Neuronal stem cell (in vitro differentiated cells): Measurements from ENCODE around the gene ADAMTS17.

Experiments used
- DNase-seq: peaks from one replicate; pipeline ENCODE4 v3.0.0-alpha.2; 2013; ENCODE audit warnings: low spot score
- H2AFZ ChIP-seq: one replicate; pipeline ENCODE4 v1.6.1; 2013; ENCODE audit warnings: mild to moderate bottlenecking, low read length, inconsistent platforms
- H2AK5ac ChIP-seq: 2 replicates; pipeline ENCODE4 v1.6.1; 2013; ENCODE audit warnings: low read depth, mild to moderate bottlenecking, inconsistent platforms, low read length, moderate library complexity, mixed read lengths
- H2BK120ac ChIP-seq: 2 replicates; pipeline ENCODE4 v1.6.1; 2013; ENCODE audit warnings: low read depth, mild to moderate bottlenecking, inconsistent platforms, low read length, moderate library complexity, mixed read lengths
- H2BK12ac ChIP-seq: one replicate; pipeline ENCODE4 v1.6.1; 2013; ENCODE audit warnings: low read length, inconsistent platforms
- H2BK15ac ChIP-seq: 2 replicates; pipeline ENCODE4 v1.6.1; 2013; ENCODE audit warnings: mild to moderate bottlenecking, low read length, inconsistent platforms, mixed read lengths
- H2BK5ac ChIP-seq: one replicate; pipeline ENCODE4 v1.6.1; 2013; ENCODE audit warnings: inconsistent platforms, mild to moderate bottlenecking, low read length, moderate library complexity
- H3K14ac ChIP-seq: one replicate; pipeline ENCODE4 v1.6.1; 2013; ENCODE audit warnings: low read length, inconsistent platforms
- H3K18ac ChIP-seq: 2 replicates; pipeline ENCODE4 v1.6.1; 2013; ENCODE audit warnings: low read length, inconsistent platforms
- H3K23ac ChIP-seq: 2 replicates; pipeline ENCODE4 v1.6.1; 2013; ENCODE audit warnings: low read depth, mild to moderate bottlenecking, mixed read lengths, low read length, inconsistent platforms; ENCODE audit not compliant: poor library complexity
- H3K27ac ChIP-seq: replicated peaks from 3 replicates; pipeline ENCODE4 v1.5.1; 2013; ENCODE audit warnings: low read length, inconsistent platforms
- H3K27me3 ChIP-seq, 3 experiments: 2 replicates each; pipeline ENCODE4 v1.6.1; 2013; ENCODE audit warnings: low read length in 3 of 3, mild to moderate bottlenecking in 2 of 3, inconsistent platforms in 1 of 3, low read depth in 1 of 3, mixed read lengths in 1 of 3, moderate library complexity in 1 of 3; ENCODE audit not compliant: control insufficient read depth in 3 of 3, insufficient read depth in 3 of 3
- H3K36me3 ChIP-seq, 2 donors: replicated peaks in 1 of 2; 2 replicates each; pipeline ENCODE4 v1.6.1; 2013; ENCODE audit warnings: low read length in 2 of 2; ENCODE audit not compliant: control insufficient read depth in 2 of 2, insufficient read depth in 2 of 2
- H3K4ac ChIP-seq: 2 replicates; pipeline ENCODE4 v1.6.1; 2013; ENCODE audit warnings: inconsistent platforms, mild to moderate bottlenecking, low read length, moderate library complexity
- H3K4me1 ChIP-seq, 2 donors: 1 replicate in 1 of 2; 2 replicates in 1 of 2; pipeline ENCODE4 v1.6.1; 2013; ENCODE audit warnings: low read length in 2 of 2, low read depth in 1 of 2; ENCODE audit not compliant: control insufficient read depth in 2 of 2, insufficient read depth in 1 of 2
- H3K4me2 ChIP-seq: one replicate; pipeline ENCODE4 v1.6.1; 2013; ENCODE audit warnings: mild to moderate bottlenecking, low read length, inconsistent platforms; ENCODE audit not compliant: insufficient read depth, poor library complexity, severe bottlenecking
- H3K4me3 ChIP-seq, 2 donors: 2 replicates each; pipeline ENCODE4 v1.5.1; 2013; ENCODE audit warnings: low read length in 2 of 2, mild to moderate bottlenecking in 2 of 2, inconsistent platforms in 1 of 2, moderate library complexity in 1 of 2
- H3K79me1 ChIP-seq: one replicate; pipeline ENCODE4 v1.6.1; 2013; ENCODE audit warnings: low read depth, mild to moderate bottlenecking, inconsistent platforms, low read length, moderate library complexity
- H3K9ac ChIP-seq: one replicate; pipeline ENCODE4 v1.6.1; 2013; ENCODE audit warnings: mild to moderate bottlenecking, low read depth, low read length, inconsistent platforms; ENCODE audit not compliant: poor library complexity
- H3K9me3 ChIP-seq, 2 donors: replicated peaks in 1 of 2; 2 replicates each; pipeline versions ENCODE3 to v1.6.1; 2013; ENCODE audit warnings: low read length in 2 of 2, mild to moderate bottlenecking in 2 of 2, inconsistent platforms in 1 of 2, low read depth in 1 of 2, mixed read lengths in 1 of 2, moderate library complexity in 1 of 2; ENCODE audit not compliant: control insufficient read depth in 2 of 2, insufficient read depth in 1 of 2
- H4K8ac ChIP-seq: one replicate; pipeline ENCODE4 v1.6.1; 2013; ENCODE audit warnings: low read depth, mild to moderate bottlenecking, inconsistent platforms, low read length, moderate library complexity
- H4K91ac ChIP-seq: one replicate; pipeline ENCODE4 v1.6.1; 2013; ENCODE audit warnings: low read length, low read depth, mild to moderate bottlenecking, inconsistent platforms; ENCODE audit not compliant: poor library complexity
- WGBS, 2 donors: extraction: QIAGEN DNeasy Blood & Tissue Kit; methylation state at CpG; one replicate each; pipeline ENCODE4 v1.1.7; 2013; ENCODE audit warnings: missing lambda C conversion rate in 2 of 2, mixed read lengths in 1 of 2; ENCODE audit not compliant: insufficient read length in 2 of 2, insufficient replicate concordance in 1 of 2; ENCODE audit errors: extremely low coverage in 2 of 2; 5-methylcytosine and 5-hydroxymethylcytosine counted together

Gene ADAMTS17

GRCh38 chr15:99966815-99967214, 375.0 kb downstream of the ADAMTS17 start:
- no peak overlapping the region for H3K23ac ChIP-seq
- H2BK120ac ChIP-seq = no peak overlapping the region
- H3K4me2 ChIP-seq = no peak overlapping the region
- no peak overlapping the region for H2BK15ac ChIP-seq
- no peak overlapping the region for H2AK5ac ChIP-seq
- no peaks in the 10 kb centered on the region for H3K79me1 ChIP-seq
- no peak overlapping the region for H3K9ac ChIP-seq
- H4K91ac ChIP-seq = no peak overlapping the region
- no peak overlapping the region for H2BK5ac ChIP-seq
- H3K9me3 ChIP-seq = no peaks in the 10 kb centered on the region
- H3K18ac ChIP-seq = no peak overlapping the region
- DNase-seq = no peak
- no peaks in the 10 kb centered on the region for H3K27me3 ChIP-seq
- H2AFZ ChIP-seq = no peak overlapping the region
- H3K4me1 ChIP-seq = peaks cover 0 to 6% of the 10 kb centered on the region in 2 donors
- H2BK12ac ChIP-seq = no peak overlapping the region
- no peak overlapping the region for H3K4ac ChIP-seq
- no peak overlapping the region for H3K14ac ChIP-seq
- H4K8ac ChIP-seq = no peak overlapping the region
- WGBS, 2 donors = no CpG with 5 or more reads among the region's 3 CpGs
- H3K4me3 ChIP-seq = no peak overlapping the region
- H3K27ac ChIP-seq = no peak overlapping the region
- H3K36me3 ChIP-seq = no peaks in the 10 kb centered on the region

GRCh38 chr15:99965376-99965775, 376.4 kb downstream of the ADAMTS17 start:
- no peak overlapping the region for H3K9ac ChIP-seq
- no peaks in the 10 kb centered on the region for H3K79me1 ChIP-seq
- no peak overlapping the region for H2BK12ac ChIP-seq
- H3K27me3 ChIP-seq = no peaks in the 10 kb centered on the region
- no peak overlapping the region for H3K4me3 ChIP-seq
- H3K14ac ChIP-seq = no peak overlapping the region
- H3K4me2 ChIP-seq = no peak overlapping the region
- WGBS, 2 donors = no CpG with 5 or more reads among the region's 7 CpGs
- no peaks in the 10 kb centered on the region for H3K4me1 ChIP-seq
- H2BK5ac ChIP-seq = no peak overlapping the region
- DNase-seq = no peak
- no peaks in the 10 kb centered on the region for H3K36me3 ChIP-seq
- H3K4ac ChIP-seq = no peak overlapping the region
- H4K8ac ChIP-seq = no peak overlapping the region
- H2AFZ ChIP-seq = no peak overlapping the region
- H3K18ac ChIP-seq = no peak overlapping the region
- no peak overlapping the region for H3K27ac ChIP-seq
- no peak overlapping the region for H2BK15ac ChIP-seq
- H2AK5ac ChIP-seq = no peak overlapping the region
- H3K9me3 ChIP-seq = no peaks in the 10 kb centered on the region
- H3K23ac ChIP-seq = no peak overlapping the region
- no peak overlapping the region for H4K91ac ChIP-seq
- no peak overlapping the region for H2BK120ac ChIP-seq

GRCh38 chr15:99963976-99964375, 377.8 kb downstream of the ADAMTS17 start:
- H3K9ac ChIP-seq = no peak overlapping the region
- no CpG with 5 or more reads among the region's 7 CpGs for WGBS, 2 donors
- no peak for DNase-seq

GRCh38 chr15:99963096-99963825, 378.5 kb downstream of the ADAMTS17 start:
- no peak for DNase-seq
- Histone ChIP-seq H4K8ac (no peak overlapping the region), H3K27ac (no peak overlapping the region)

More at GRCh38 chr15:99963976-99964375, 377.8 kb downstream of the ADAMTS17 start:
- Histone ChIP-seq H2BK120ac (no peak overlapping the region), H4K8ac (no peak overlapping the region), H3K79me1 (no peaks in the 10 kb centered on the region), H3K23ac (no peak overlapping the region), H3K27ac (no peak overlapping the region), H3K18ac (no peak overlapping the region), H3K4me3 (no peak overlapping the region), H4K91ac (no peak overlapping the region), H2AK5ac (no peak overlapping the region), H3K36me3 (no peaks in the 10 kb centered on the region), H3K9me3 (no peaks in the 10 kb centered on the region), H3K4ac (no peak overlapping the region), H2BK5ac (no peak overlapping the region), H3K4me1 (no peaks in the 10 kb centered on the region), H3K27me3 (no peaks in the 10 kb centered on the region), H2BK12ac (no peak overlapping the region), H2BK15ac (no peak overlapping the region), H2AFZ (no peak overlapping the region), H3K14ac (no peak overlapping the region), H3K4me2 (no peak overlapping the region)

More at GRCh38 chr15:99963096-99963825, 378.5 kb downstream of the ADAMTS17 start:
- Histone ChIP-seq H2BK15ac (no peak overlapping the region), H3K4ac (no peak overlapping the region), H3K4me1 (no peaks in the 10 kb centered on the region), H2AK5ac (no peak overlapping the region), H2BK5ac (no peak overlapping the region), H2AFZ (no peak overlapping the region), H3K36me3 (no peaks in the 10 kb centered on the region), H3K79me1 (no peaks in the 10 kb centered on the region), H3K4me2 (no peak overlapping the region), H4K91ac (no peak overlapping the region), H3K4me3 (no peak overlapping the region), H3K27me3 (no peaks in the 10 kb centered on the region), H3K9ac (no peak overlapping the region), H3K18ac (no peak overlapping the region), H3K9me3 (no peaks in the 10 kb centered on the region), H2BK12ac (no peak overlapping the region), H3K14ac (no peak overlapping the region), H2BK120ac (no peak overlapping the region), H3K23ac (no peak overlapping the region)
- WGBS, 2 donors = no CpG with 5 or more reads among the region's 8 CpGs
